Neural progenitor cell (in vitro differentiated cells): ENCODE results near the gene GXYLT1.

Experiments used
- CTCF ChIP-seq: fragments of 200-600 bp; sonication (generic); IDR thresholded peaks from 2 replicates; pipeline ENCODE4 v1.5.1; 2017; ENCODE audit warnings: antibody characterized with exemption, mild to moderate bottlenecking
- EZH2 ChIP-seq: fragments of 200-600 bp; sonication (generic); IDR thresholded peaks from 2 replicates; pipeline ENCODE4 v1.6.1; 2017; ENCODE audit warnings: antibody characterized with exemption, mild to moderate bottlenecking, moderate library complexity
- EZH2phosphoT487 ChIP-seq: fragments of 200-600 bp; sonication (generic); IDR thresholded peaks from 2 replicates; pipeline ENCODE4 v1.6.1; 2017; ENCODE audit warnings: antibody characterized with exemption

DNA sequence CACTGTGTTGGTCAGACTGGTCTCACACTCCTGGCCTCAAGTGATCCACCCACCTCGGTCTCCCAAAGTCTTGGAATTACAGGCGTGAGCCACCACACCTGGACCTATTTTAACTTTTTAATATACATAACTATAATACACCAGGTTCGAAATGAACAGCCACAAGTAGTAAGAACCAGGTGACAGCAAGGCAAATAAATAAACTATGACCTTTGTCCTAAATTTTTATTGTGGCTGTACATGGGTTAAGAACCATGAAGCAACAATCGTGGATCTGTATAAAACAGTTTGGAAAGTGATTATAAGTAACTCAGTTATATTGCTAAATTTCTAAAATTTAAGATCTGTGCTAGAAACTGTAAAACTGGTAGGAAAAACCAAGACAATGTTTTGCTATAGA lies 41.5 kb downstream of the GXYLT1 start:
- TF ChIP-seq EZH2 (no peak), CTCF (no peak), EZH2phosphoT487 (no peak)
